CD4-positive, alpha-beta T cell treated with Interferon gamma for 1 hour (primary cell): ENCODE results near the gene ZNF660.
A peak's percentile ranks its signal among the peaks of the same experiment; 100 is the strongest.
"Not testable (repeated sequence)": the region's sequence is repeated elsewhere in the genome, so short reads cannot be mapped to it uniquely, and the experiment has no call there.

ENCODE experiments used
- DNase-seq: peaks from one replicate; pipeline ENCODE4 v3.0.0-alpha.2; 2020

The ZNF660 gene

DNA sequence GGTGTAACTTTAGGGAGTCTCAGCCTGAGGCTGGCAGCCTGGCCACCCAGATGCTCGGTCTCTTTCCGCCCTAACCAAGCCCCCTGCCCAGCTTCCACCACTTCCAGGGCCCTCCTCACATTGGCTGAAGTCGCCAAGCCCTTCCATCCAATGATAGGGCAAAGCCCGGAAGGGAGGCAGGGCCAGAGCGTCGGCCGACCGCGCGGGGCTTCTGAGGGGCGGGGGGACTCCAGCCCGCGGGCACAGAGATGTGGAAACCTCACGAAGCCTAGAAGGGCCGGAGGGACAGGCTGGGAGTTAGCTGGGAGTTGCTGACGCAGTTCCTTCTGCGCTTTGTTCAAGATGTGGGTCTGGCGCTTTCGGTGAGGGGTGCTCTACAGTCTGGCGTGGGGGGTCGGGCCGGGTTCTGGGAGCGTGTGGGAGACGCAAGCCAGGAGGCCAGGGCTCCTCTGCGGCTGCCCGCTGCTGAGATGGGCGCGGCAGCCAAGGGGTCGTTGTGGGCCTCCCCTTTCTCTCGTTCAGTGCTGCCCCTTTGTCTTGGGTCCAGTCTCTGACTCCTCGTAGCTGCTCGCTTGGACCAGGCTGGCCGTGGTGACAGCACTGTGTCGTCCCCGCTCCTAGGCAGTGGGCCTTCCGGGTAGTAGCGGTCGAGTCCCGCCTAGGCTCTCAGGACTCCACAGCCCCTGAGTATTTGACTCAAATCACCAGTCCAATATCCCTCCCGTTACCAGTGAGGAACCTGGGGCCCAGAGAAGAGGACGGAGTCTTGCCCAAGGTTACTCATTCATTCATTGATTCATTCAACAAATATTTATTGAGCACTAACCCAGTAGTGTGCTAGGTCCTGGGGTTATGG is at the start of gene ZNF660:
TSS of gene ZNF660 (plus strand) at position 319 of the 856 bp plus-strand sequence. CDS start 9,230 bp downstream, outside the sequence.
- peak; percentile 12 for DNase-seq

GRCh38 chr3:44535364-44535763 is 49.4 kb upstream of the ZNF660 start:
- no peak for DNase-seq

GRCh38 chr3:44544811-44545210 is 40.0 kb upstream of the ZNF660 start:
- not testable (repeated sequence) for DNase-seq

- peak; percentile 52 for DNase-seq
Observed at GRCh38 chr3:44554626-44555592, 29.9 kb upstream of the ZNF660 start, which contains the start of gene ZKSCAN7. Gene ZKSCAN7 (plus strand): TSS chr3:44555193. CDS start chr3:44557048, 1,855 bp downstream.

GRCh38 chr3:44555723-44556122 is 29.0 kb upstream of the ZNF660 start:
- no peak for DNase-seq

GRCh38 chr3:44557074-44557473 is 27.7 kb upstream of the ZNF660 start:
- DNase-seq = no peak

DNA sequence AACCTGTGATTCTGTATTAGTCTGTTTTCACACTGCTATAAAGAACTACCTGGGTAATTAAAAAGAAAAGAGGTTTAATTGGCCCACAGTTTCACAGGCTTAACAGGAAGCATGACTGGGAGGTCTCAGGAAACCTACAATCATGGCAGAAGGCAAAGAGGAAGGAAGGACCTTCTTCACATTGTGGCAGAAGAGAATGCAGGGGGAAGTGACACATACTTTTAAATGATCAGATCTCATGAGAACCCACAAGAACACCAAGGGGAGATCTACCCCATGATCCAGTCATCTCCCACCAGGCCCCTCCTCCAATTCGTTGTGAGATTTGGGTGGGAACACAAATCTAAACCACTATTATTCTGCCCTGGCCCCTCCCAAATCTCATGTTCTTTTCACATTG is 23.7 kb upstream of the ZNF660 start:
- DNase-seq = no peak

DNA sequence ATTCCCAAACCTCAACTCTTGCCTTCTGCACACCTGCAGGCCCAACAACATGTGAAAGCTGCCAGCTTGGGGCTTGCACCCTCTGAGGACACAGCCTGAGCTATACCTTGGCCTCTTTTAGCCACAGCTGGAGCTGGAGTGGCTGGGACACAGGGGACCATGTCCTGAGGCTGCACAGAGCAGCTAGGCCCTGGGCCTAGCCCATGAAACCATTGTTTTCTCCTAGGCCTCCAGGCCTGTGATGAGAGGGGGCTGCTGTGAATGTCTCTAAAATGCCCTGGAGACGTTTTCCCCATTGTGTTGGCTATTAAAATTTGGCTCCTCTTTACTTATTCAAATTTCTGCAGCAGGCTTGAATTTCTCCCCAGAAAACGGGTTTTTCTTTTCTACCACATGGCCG is 22.6 kb upstream of the ZNF660 start:
- no peak for DNase-seq

DNA sequence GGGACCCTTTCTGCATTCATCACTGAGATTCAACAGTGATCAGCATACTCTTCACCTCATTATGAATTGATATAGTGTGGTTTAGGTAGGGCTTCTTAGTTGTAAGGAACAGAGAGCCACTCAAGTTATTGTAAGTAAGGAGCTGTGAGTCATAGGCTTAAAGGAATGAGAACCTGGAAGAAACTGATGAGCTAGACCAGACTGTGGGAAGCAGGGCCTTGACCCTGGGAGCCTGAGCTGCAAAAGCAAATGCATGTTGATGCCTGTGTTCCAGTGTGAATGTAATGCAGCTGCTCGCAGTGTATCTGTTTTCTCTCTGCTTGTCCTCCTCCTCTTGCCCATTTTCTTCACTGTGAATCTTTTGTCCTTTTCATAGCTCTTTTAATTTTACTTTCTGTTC is 16.2 kb upstream of the ZNF660 start:
- DNase-seq = no peak

- no peak for DNase-seq
Observed at GRCh38 chr3:44571024-44571423, 13.7 kb upstream of the ZNF660 start.

DNA sequence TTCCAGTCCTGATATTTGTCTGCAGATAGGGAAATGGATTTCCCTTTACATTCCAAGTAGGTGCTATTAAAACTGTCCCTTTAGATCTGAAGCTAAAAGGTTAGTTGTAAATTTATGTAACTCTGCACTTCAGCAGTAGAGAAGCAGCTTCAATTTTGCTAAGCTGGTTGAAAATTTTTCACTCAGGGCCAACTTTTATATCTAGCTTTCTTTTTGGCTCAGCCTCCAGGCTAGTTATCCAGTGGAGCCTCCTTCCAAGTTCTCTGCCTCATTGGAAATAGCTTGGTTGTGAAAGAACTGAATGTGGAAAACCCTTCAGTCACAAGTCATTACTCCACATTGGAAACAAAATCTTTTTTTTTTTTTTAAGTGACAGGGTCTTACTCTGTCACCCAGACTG is 8.2 kb upstream of the ZNF660 start:
- no peak for DNase-seq

- DNase-seq = not testable (repeated sequence)
Observed at GRCh38 chr3:44577354-44577952, 7.3 kb upstream of the ZNF660 start.

- DNase-seq = not testable (repeated sequence)
Observed at GRCh38 chr3:44578316-44578715, 6.4 kb upstream of the ZNF660 start.

- not testable (repeated sequence) for DNase-seq
Observed at GRCh38 chr3:44578924-44579515, 5.7 kb upstream of the ZNF660 start.

DNA sequence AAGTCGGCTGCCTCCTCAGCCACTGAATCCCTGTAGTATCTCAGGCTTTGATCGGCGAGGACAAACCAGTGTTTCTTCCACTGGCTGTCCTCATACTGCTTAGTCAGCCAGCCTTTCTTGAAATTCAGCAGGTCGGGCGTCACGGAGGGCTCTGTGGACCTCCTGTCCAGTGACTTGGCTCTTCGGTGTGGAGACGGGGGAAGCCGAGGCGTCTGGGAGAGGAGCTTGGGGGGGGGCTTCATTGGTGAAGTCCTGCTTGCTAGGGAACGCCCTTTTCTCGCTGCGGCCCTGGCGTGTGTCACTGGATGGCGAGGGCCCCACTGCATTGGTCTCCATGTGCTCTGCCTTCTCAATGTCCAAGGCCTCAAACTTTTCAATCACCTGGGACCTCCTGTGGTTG is 5.0 kb upstream of the ZNF660 start:
- not testable (repeated sequence) for DNase-seq

- not testable (repeated sequence) for DNase-seq
Observed at GRCh38 chr3:44580971-44581370, 3.8 kb upstream of the ZNF660 start.

DNA sequence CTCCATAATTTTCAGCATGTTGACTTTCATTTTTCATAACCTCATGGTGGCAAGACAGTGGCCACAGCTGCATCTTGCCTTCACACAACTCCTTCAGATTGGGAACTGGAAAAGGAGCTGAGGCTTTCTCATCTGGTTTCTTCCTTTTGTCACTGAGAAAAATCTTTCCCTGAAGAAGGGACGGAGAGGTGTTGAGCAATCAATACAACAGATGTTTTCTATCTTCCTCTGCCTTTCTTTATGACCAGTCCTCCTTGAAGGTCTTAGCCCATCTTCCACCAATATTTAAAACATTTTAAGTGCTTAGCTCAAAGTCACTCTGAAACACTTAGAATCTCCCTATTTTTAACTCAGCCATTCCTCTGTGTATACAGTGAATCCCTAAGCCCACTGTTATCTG is 11.9 kb downstream of the ZNF660 start:
- no peak for DNase-seq

DNA sequence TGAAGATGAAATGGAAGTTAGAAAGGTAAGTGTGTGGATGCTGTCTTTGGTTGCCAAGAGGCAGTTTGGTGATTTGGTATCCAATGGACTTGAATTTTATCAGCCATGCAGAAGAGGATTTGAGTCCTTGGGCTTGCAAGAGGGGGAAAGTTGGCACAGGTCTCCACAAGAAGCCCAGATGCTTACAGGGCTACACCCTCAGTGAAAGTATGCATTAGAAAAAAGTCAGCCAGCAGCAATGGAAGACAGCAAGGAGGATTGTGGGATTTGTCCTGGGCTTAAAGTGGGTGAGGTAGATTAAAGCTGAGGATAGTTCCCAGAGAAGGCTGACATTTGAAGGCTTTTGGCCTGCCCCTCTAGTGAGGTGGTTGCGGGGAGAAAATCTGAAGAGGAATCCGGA is 17.0 kb downstream of the ZNF660 start:
- DNase-seq = no peak

DNA sequence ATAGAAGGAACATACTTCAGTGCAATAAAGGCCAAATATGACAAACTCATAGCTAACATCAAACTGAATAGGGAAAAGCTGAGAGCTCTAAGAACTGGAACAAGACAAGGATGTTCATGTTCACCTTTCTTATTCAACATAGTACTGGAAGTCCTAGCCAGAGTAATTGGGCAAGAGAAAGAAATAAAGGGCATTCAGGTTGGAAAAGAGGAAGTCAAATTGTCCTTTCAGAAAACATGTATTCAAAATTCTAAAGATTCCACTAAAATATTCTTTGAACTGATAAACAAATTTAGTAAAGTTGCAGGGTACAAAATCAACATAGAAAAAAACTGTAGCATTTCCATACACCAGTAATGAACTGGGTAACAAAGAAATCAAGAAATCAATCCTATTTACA is 27.9 kb downstream of the ZNF660 start:
- no peak for DNase-seq

GRCh38 chr3:44624749-44625480 is 40.2 kb downstream of the ZNF660 start, which contains the start of gene ZNF197:
Gene ZNF197 (plus strand): TSS chr3:44625036. CDS start chr3:44629155, 4,119 bp downstream.
- peak; percentile 57 for DNase-seq

DNA sequence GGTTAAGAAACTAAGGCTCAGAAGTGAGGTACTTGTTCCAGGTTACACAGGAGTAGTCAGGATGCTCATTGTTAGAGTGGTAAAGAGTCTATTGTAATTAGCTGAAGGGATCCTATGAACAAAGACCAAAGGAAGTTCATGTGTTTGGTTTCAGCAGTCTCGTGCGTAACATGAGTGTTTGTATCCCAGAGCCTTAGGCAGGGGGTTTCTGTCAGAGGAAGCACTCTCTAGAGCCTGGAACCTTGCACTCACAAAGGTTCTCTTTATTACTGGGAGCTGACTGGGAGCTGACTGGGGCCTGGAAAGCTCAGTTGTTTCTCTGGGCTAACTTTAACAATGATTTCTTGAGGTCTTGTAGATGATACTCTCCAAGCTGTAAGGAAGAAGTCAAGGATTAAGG is 44.0 kb downstream of the ZNF660 start:
- DNase-seq = no peak

DNA sequence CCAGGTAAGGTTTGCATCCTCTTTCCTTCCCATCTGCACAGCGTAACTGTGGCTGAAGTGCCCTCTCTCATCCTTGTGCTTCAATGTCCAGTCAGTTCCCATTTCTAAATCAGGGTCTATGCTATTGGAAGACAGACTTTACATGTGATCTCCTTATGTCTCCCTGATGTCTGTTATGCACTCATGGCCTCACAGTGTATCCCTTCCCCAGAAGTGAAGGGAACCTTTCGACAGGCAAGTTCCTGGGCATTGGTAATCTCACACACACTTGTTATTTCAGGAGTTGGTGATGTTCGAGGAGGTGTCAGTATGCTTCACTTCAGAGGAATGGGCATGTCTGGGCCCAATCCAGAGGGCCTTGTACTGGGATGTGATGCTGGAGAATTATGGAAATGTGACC is 47.4 kb downstream of the ZNF660 start:
- no peak for DNase-seq
